Caco-2 (cell line): ENCODE results near the gene CACNA1H. TPM values are rescaled to one million over a fixed set of nuclear protein-coding genes. Genes with fewer than 3 reads are reported as not detected.

ENCODE experiments used
- BruUV-seq: library from RNA; stranded (reverse); fragments of 400-500 nt; replicated peaks from 2 replicates; lab custom pipeline; 2021; lab: Mats Ljungman, UMichigan
- CTCF ChIA-PET: fragments of 300-600 bp; sonication (Branson Sonifier 250); formaldehyde crosslinking; loops from one replicate; lab custom pipeline; 2022; ENCODE audit warnings: antibody characterized with exemption; lab: Charles Lee
- POLR2A ChIA-PET: fragments of 300-600 bp; sonication (Branson Sonifier 250); formaldehyde crosslinking; loops from one replicate; lab custom pipeline; 2022; ENCODE audit warnings: antibody characterized with exemption; lab: Charles Lee
- DNase-seq, 2 experiments: peaks; one replicate each; pipeline versions ENCODE4 v3.0.0 to v3.0.0-alpha.2; 2020 to 2022
- H3K27me3 ChIP-seq: replicated peaks from 2 replicates; pipeline ENCODE4 v1.6.0; 2011; ENCODE audit warnings: low read length; ENCODE audit not compliant: control insufficient read depth, insufficient read depth
- H3K36me3 ChIP-seq: 2 replicates; pipeline ENCODE4 v1.5.1; 2011; ENCODE audit warnings: low read length; ENCODE audit not compliant: control insufficient read depth, insufficient read depth
- H3K4me1 ChIP-seq: fragments of 250-450 bp; sonication (Bioruptor Pico); 2 replicates; pipeline ENCODE4 v1.5.1; 2020; ENCODE audit warnings: mild to moderate bottlenecking
- H3K4me3 ChIP-seq: 2 replicates; pipeline ENCODE4 v1.5.1; 2011; ENCODE audit warnings: low read depth, mild to moderate bottlenecking, control low read depth, low read length
- H3K9me3 ChIP-seq: fragments of 250-450 bp; sonication (Bioruptor Pico); 2 replicates; pipeline ENCODE4 v1.5.1; 2020; ENCODE audit warnings: mild to moderate bottlenecking, moderate library complexity
- H3K27ac Mint-ChIP-seq: one replicate; pipeline ENCODE4 v1.8.0; 2022; ENCODE audit warnings: mixed read lengths; ENCODE audit not compliant: unreplicated experiment
- H3K27me3 Mint-ChIP-seq: one replicate; pipeline ENCODE4 v1.8.0; 2022; ENCODE audit warnings: mixed read lengths; ENCODE audit not compliant: insufficient read depth, unreplicated experiment
- H3K36me3 Mint-ChIP-seq: one replicate; pipeline ENCODE4 v1.8.0; 2022; ENCODE audit warnings: mild to moderate bottlenecking, mixed read lengths; ENCODE audit not compliant: insufficient read depth, unreplicated experiment
- H3K4me1 Mint-ChIP-seq: one replicate; pipeline ENCODE4 v1.8.0; 2022; ENCODE audit warnings: low read depth, mixed read lengths; ENCODE audit not compliant: unreplicated experiment
- H3K4me3 Mint-ChIP-seq: one replicate; pipeline ENCODE4 v1.8.0; 2022; ENCODE audit warnings: mild to moderate bottlenecking, moderate library complexity, mixed read lengths; ENCODE audit not compliant: unreplicated experiment
- H3K9me3 Mint-ChIP-seq: one replicate; pipeline ENCODE4 v1.8.0; 2022; ENCODE audit warnings: mixed read lengths; ENCODE audit not compliant: unreplicated experiment
- CTCF ChIP-seq, 2 experiments: fragments of 200-600 bp in 1 of 2; IDR thresholded peaks; 1 replicate in 1 of 2; 2 replicates in 1 of 2; pipeline versions ENCODE4 v1.5.1 to v1.8.0; 2011 to 2022; ENCODE audit warnings: antibody characterized with exemption in 1 of 2, control low read depth in 1 of 2, inconsistent platforms in 1 of 2, low read depth in 1 of 2, low read length in 1 of 2, mild to moderate bottlenecking in 1 of 2, moderate library complexity in 1 of 2; ENCODE audit not compliant: insufficient read depth in 1 of 2, severe bottlenecking in 1 of 2, unreplicated experiment in 1 of 2
- intact Hi-C: fragments of 100-400 bp; cut with micrococcal nuclease; formaldehyde crosslinking; loops from one replicate; pipeline ENCODE4 v1.10.0; 2022; ENCODE audit not compliant: unreplicated experiment
- total RNA-seq: library from RNA; stranded (reverse); gene quantifications from 2 replicates; pipeline ENCODE4 v1.2.3, GENCODE V29; 2022

CACNA1H gene
- total RNA-seq, 1 experiment from 2014 or later = 5.1 TPM

GRCh38 chr16:1164382-1164781 lies 11.5 kb downstream of the CACNA1H start:
- no peak for TF ChIP-seq CTCF (IDR thresholded peaks at IDR 0.05; ENCODE audit: insufficient read depth in 1 of 2, low read depth in 1 of 2, low read length in 1 of 2, severe bottlenecking in 1 of 2, unreplicated experiment in 1 of 2)
- Histone ChIP-seq H3K4me1 (peaks cover 8% of the 10 kb centered on the region), H3K9me3 (no peaks in the 10 kb centered on the region), H3K4me3 (no peak overlapping the region), H3K36me3 (no peaks in the 10 kb centered on the region), H3K27me3 (no peaks in the 10 kb centered on the region)
- no peaks in the 10 kb centered on the region for H3K27me3 Mint-ChIP-seq
- H3K4me3 Mint-ChIP-seq = no peak overlapping the region
- no peaks in the 10 kb centered on the region for H3K4me1 Mint-ChIP-seq
- CTCF ChIA-PET = no interaction called here
- DNase-seq = no peak
- no peaks in the 10 kb centered on the region for H3K36me3 Mint-ChIP-seq
- POLR2A ChIA-PET = no interaction called here
- no peaks in the 10 kb centered on the region for H3K9me3 Mint-ChIP-seq
- no peak overlapping the region for H3K27ac Mint-ChIP-seq
- intact Hi-C loops = no loop called here
- no TSS peak for BruUV-seq

GRCh38 chr16:1164975-1165374 lies 12.1 kb downstream of the CACNA1H start:
- Histone ChIP-seq H3K9me3 (no peaks in the 10 kb centered on the region), H3K27me3 (no peaks in the 10 kb centered on the region), H3K4me1 (peaks cover 4% of the 10 kb centered on the region), H3K4me3 (no peak overlapping the region), H3K36me3 (no peaks in the 10 kb centered on the region)
- BruUV-seq = no TSS peak
- Mint-ChIP-seq H3K9me3 (no peaks in the 10 kb centered on the region), H3K27ac (no peak overlapping the region), H3K4me1 (no peaks in the 10 kb centered on the region), H3K36me3 (no peaks in the 10 kb centered on the region), H3K4me3 (no peak overlapping the region), H3K27me3 (no peaks in the 10 kb centered on the region)
- no peak for TF ChIP-seq CTCF (IDR thresholded peaks at IDR 0.05; ENCODE audit: insufficient read depth in 1 of 2, low read depth in 1 of 2, low read length in 1 of 2, severe bottlenecking in 1 of 2, unreplicated experiment in 1 of 2)
- ChIA-PET POLR2A (no interaction called here), CTCF (no interaction called here)
- intact Hi-C loops = no loop called here
- no peak for DNase-seq

- no peak overlapping the region for H3K4me3 Mint-ChIP-seq
- intact Hi-C loops = no loop called here
- no peaks in the 10 kb centered on the region for H3K27me3 Mint-ChIP-seq
Observed at GRCh38 chr16:1165511-1165910, 12.6 kb downstream of the CACNA1H start.

More at GRCh38 chr16:1165511-1165910, 12.6 kb downstream of the CACNA1H start:
- no peaks in the 10 kb centered on the region for H3K36me3 Mint-ChIP-seq
- H3K4me1 Mint-ChIP-seq = no peaks in the 10 kb centered on the region
- no peak overlapping the region for H3K27ac Mint-ChIP-seq
- ChIA-PET POLR2A (no interaction called here), CTCF (no interaction called here)
- no peaks in the 10 kb centered on the region for H3K4me1 ChIP-seq
- no peaks in the 10 kb centered on the region for H3K9me3 Mint-ChIP-seq
- H3K27me3 ChIP-seq = no peaks in the 10 kb centered on the region
- no peaks in the 10 kb centered on the region for H3K9me3 ChIP-seq
- BruUV-seq = no TSS peak
- H3K4me3 ChIP-seq = no peak overlapping the region
- no peak for DNase-seq
- TF ChIP-seq CTCF (IDR thresholded peaks at IDR 0.05; ENCODE audit: insufficient read depth in 1 of 2, low read depth in 1 of 2, low read length in 1 of 2, severe bottlenecking in 1 of 2, unreplicated experiment in 1 of 2) = no peak
- H3K36me3 ChIP-seq = no peaks in the 10 kb centered on the region
